NCI-H82 (cell line): ENCODE data around the gene ZNF43.
"Not testable (repeated sequence)": the region's sequence is repeated elsewhere in the genome, so short reads cannot be mapped to it uniquely, and the experiment has no call there.

Experiments
- DNase-seq: peaks from one replicate; lab custom pipeline; 2025; lab: John Stamatoyannopoulos, UW

ZNF43 gene

DNA sequence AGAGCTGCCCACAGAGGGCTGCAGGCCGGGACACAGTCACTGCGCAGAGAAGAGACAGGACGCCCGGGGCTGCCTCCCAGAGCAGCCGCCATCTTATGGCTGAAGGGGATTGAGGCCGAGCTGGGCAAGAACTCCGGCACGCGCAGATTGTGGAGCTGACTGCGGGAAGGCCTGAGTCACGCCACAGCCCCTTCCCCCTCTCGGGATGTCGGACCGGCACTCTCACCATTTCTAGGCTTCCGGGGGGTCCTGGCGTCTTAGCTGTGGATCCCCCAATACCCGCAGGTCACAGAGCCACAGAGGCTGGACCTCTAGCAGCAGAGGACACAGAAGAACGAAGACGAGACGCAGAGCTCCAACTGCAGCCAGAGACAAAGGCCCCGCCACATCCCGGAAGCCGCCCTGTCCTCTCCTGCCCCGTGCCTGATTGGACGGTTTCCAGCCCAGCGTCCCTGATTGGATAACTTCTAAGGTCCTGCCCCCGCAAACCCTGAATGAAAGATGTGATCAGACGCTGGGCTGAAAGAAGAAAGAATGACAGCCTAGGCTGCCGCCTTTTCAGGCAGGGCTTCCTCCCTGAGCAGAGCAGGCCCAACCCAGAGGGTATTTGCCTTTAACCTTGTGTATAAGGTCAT, at the start of gene ZNF43:
ZNF43 (minus strand) TSS at position 373 of the 635 bp plus-strand sequence; CDS start at position 229, 144 bp downstream.
- DNase-seq = peak; percentile 98

GRCh38 chr19:21885516-21885915, 49.5 kb upstream of the ZNF43 start:
- DNase-seq = not testable (repeated sequence)

- DNase-seq = peak; percentile 17
These were observed 48.8 kb upstream of the ZNF43 start for GRCh38 chr19:21884786-21885185.

DNA sequence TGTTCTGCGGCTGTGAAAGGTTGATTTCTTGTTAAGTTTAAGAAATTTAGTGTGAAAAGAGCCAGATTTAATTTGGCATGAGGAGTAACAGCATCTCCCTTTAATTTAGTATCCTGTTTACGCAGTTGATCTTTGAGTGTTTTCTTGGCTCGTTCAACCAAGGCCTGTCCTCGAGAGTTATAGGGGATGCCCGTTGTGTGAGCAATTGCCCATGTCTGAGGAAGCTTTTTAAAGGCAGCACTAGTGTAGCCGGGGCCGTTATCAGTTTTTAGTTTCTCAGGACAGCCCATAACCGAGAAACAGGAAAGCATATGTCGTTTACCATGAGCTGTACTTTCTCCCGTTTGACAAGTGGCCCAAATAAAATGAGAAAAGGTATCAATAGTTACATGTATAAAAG, 47.5 kb upstream of the ZNF43 start:
- no peak for DNase-seq

DNA sequence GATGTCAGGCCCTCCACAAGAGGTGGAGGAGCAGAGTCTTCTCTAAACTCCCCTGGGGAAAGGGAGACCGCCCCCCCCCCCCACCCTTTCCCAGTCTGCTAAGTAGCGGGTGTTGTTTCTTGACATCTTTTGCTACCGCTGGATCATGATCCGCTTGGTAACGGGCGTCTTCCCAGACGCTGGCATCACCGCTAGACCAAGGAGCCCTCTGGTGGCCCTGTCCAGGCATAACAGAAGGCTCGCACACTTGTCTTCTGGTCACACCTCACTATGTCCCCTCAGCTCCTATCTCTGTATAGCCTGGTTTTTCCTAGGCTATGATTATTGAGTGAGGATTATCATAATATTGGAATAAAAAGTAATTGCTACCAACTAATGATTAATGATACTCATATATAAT, 44.8 kb upstream of the ZNF43 start:
- peak; percentile 22 for DNase-seq

DNA sequence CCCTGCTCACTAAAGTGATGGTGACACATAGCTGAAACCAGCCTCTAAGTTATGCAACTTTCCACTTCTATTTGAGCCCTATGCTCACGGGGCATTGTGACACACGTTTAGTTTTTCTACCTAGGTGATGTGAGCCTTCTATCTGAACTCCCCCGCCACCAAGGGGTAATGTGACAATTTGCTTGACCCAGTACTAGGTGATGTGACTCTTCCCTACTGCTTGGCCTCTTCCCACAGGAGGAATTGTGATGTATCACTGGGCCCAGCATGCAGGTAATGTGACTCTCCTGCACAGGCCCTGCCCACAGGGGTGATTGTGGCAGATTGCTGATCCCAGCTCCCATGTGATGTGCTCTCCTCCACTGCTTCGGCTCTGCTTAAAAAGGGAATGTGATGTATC, 42.7 kb upstream of the ZNF43 start:
- no peak for DNase-seq

GRCh38 chr19:21877976-21878375, 42.0 kb upstream of the ZNF43 start:
- no peak for DNase-seq

GRCh38 chr19:21876608-21877007, 40.6 kb upstream of the ZNF43 start:
- not testable (repeated sequence) for DNase-seq

GRCh38 chr19:21856773-21857514, 21.0 kb upstream of the ZNF43 start:
- peak; percentile 25 for DNase-seq

GRCh38 chr19:21851596-21852345, 15.8 kb upstream of the ZNF43 start:
- peak; percentile 99 for DNase-seq

DNA sequence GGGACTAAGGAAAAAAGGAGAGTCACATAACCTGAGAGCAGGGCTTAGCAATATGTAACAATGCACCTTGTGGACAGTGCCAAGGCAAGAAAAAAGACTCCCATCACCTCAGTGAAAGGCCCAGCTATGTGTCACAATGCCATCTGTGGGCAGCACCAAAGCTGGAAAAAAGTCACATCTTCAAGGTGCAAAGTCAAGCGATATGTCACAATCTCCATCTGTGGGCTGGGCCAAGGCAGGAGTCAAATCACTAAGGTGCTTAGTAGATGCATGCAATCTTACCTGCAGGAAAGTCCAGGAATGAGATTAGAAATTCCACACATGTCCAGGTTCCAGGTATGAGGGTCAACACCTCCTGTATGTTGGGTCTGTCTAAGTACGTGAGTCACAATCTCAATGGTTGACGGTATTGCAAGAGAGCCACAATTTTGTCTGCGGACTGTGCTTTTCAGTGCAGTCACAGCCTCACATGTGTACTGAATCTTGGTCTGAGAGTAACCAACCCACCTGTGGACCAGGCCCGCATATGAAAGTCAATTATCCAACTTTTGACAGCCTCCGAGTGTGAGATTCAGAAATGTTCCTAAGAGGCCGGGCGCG, 14.8 kb upstream of the ZNF43 start:
- DNase-seq = peak; percentile 10

- no peak for DNase-seq
These were observed 12.7 kb upstream of the ZNF43 start for GRCh38 chr19:21848706-21849105.

- DNase-seq = no peak
These were observed 7.1 kb upstream of the ZNF43 start for GRCh38 chr19:21843081-21843480.

DNA sequence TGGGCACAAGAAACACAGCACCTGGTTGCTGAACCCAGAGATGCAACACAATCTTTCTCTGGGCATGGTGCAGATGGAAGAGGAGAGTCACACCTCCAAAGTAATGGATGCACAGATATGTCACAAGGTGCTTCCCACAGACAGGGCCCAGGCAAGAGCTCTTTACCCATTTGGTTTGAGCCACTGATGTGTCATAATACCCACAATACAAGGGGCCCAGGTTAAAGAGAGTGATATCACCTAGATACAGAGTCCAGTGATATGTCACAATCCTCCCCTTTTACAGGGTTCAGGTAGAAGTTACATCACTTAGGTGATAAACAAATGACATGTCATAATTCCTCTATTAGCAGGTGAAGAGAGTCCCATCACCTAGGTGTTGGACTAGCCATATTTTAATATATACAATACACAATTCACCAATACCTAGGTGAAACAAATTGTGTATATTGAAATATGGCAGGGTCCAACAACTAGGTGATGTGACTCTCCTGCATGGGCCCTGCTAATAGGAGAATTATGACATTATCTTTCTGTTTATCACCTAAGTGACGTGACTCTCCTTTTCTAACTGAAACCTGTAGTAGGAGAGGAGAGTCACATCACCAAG, 5.6 kb upstream of the ZNF43 start:
- no peak for DNase-seq

DNA sequence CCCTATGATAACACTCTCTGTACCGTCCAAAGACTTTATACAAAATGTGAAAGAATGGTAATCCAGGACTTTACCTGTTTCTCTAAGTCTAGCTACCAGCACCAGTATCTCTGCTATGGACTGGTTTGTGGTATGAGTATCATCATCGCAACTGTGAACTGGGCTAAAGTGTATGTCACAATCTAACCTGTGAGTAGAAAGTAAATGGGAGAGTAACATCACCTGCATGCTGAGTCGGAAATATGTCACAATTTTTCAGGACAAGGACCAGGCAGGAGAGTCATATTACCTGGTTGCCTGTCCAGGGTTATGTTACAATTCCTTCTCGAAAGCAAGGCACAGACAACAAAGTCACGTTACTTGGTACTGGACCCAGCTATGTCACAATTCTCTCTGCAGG, 5.1 kb upstream of the ZNF43 start:
- DNase-seq = no peak

DNA sequence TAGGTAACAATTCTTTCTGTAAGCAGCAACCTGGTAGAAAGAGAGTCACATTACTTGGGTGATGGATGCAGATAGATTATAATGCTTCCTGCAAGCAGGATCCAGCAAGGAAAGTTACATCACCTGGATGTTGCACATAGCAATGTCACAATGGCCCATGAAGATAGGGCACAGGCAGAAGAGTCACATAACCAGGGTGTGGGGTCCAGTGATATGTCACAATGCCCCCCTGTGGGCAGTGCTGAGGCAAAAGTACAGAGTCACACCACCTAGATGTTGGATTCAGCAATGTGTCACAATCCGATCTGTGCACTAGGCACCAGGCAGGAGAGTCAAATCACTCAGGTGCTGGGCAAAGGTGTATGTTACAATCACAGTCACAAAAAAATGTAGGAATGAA, 4.0 kb upstream of the ZNF43 start:
- no peak for DNase-seq

DNA sequence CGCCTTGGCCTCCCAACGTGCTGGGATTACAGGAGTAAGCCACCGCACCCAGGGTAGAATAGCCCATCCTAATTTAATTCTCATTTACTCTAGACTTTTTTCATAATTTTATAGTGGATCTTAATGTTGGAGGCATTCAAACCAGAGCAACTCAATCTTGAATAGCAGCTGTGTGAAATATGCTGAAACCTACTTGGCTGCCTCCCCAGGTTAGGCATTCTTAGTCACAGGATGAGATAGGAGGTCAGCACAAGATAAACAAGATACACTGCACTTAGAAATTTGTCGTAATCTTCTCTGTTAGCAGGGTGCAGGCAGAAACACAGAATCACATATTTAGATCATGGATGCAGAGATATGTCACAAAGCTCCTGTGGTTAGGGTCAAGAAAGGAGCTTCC, 2.7 kb upstream of the ZNF43 start:
- DNase-seq = no peak

DNA sequence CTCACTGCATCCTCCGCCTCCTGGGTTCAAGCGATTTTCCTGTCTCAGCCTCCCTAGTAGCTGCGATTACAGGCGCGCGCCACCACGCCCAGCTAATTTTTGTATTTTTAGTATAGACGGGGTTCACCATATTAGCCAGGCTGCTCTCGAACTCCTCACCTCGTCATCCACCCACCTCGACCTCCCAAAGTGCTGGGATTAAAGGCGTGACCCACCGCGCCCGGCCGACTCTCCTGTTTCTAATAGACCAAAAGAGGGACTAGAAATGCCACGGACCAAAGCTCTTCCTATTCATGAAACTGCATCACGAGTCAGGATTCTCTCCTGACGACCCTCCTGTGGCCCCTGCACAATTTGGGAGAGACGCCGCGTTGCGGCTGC, 563 bp downstream of the ZNF43 start:
- DNase-seq = peak; percentile 65

DNA sequence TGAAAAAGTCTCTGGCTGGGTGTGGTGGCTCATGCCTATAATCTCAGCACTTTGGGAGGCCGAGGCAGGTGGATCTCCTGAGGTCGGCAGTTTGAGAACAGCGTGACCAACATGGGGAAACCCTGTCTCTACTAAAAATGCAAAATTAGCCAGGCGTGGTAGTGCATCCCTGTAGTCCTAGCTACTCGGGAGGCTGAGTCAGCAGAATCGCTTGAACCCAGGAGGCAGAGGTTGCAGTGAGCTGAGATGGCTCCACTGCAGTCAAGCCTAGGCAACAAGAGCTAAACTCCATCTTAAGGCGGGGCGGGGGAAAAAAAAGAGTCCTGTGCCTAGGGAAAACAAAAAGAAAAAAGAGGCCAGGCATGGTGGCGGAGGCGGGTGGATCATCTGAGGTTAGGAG, 2.2 kb downstream of the ZNF43 start:
- no peak for DNase-seq

DNA sequence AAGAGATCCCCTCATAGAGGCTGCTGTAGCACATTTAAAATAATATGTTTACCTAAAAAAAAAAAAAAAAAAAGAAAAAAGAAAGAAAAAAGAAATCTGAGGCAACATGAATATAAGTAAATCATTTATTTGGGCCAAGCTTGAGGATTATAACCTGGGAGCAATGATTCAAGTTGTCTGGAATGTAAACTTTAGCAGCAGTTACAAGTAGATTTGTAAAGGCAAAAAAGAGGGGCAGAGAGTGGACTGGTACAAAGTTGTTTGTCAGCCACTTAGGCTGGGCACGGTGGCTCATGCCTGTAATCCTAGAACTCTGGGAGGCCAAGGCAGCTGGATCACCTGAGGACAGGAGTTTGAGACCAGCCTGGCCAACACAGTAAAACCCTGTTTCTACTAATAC, 11.3 kb downstream of the ZNF43 start:
- DNase-seq = no peak

GRCh38 chr19:21823224-21823623, 12.8 kb downstream of the ZNF43 start:
- DNase-seq = no peak

DNA sequence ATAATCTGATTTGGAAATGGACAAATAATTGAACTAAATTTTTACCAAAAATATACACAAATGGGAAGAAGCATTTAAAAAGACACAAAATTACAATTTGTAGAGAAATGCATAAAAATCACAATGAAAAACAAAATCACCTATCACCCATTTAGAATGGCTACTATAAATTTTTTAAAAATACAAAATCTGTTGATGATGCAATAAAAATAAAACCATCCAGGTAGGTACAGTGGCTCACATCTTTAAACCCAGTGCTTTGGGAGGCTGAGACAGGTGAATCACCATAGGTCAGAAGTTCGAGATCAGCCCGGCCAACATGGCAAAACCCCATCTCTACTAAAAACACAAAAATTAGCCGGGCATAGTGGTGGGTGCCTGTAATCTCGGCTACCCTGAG, 23.5 kb downstream of the ZNF43 start:
- no peak for DNase-seq
